ENCODE results near the gene SSH3.

GRCh38 chr11:67268081-67268961, 35.0 kb upstream of the SSH3 start:
- TF ChIP-seq RAD21 (IDR thresholded peaks at IDR 0.05; ENCODE audit: low read depth) (no peak), NFIC (IDR thresholded peaks at IDR 0.05) (no peak), TAF1 (IDR thresholded peaks at IDR 0.05; ENCODE audit: low read depth) (no peak), TEAD4 (IDR thresholded peaks at IDR 0.05) (no peak), REST (IDR thresholded peaks at IDR 0.05; ENCODE audit: low read depth) (no peak), MAX (IDR thresholded peaks at IDR 0.05) (no peak), ZBTB7A (IDR thresholded peaks at IDR 0.05; ENCODE audit: low read depth) (no peak), YY1 (IDR thresholded peaks at IDR 0.05; ENCODE audit: low read depth) (no peak)
